ENCODE results near the gene SMURF2.

SMURF2 gene

GRCh38 chr17:64497565-64498035, 164.5 kb downstream of the SMURF2 start:
- DNase-seq (ENCODE audit: low spot score), result no peak
- Histone ChIP-seq H3K4me3 (peak overlapping the region; percentile 84), H3K27ac (peak overlapping the region; percentile 39 to 88)
- peak; percentile 8 for TF ChIP-seq CTCF (IDR thresholded peaks at IDR 0.05)

GRCh38 chr17:64496786-64497564, 165.1 kb downstream of the SMURF2 start, which contains the start of gene POLG2:
Gene POLG2, minus strand, starts transcription at chr17:64497054. Its CDS starts 86 bp downstream, at chr17:64496968.
- peak; percentile 92 for DNase-seq (ENCODE audit: low spot score)
- Histone ChIP-seq H3K4me3 (peak within 1 kb of the TSS; percentile 84), H3K27ac (peak within 1 kb of the TSS; percentile 39 to 88)
- TF ChIP-seq CTCF (IDR thresholded peaks at IDR 0.05), result peak; percentile 14

DNA sequence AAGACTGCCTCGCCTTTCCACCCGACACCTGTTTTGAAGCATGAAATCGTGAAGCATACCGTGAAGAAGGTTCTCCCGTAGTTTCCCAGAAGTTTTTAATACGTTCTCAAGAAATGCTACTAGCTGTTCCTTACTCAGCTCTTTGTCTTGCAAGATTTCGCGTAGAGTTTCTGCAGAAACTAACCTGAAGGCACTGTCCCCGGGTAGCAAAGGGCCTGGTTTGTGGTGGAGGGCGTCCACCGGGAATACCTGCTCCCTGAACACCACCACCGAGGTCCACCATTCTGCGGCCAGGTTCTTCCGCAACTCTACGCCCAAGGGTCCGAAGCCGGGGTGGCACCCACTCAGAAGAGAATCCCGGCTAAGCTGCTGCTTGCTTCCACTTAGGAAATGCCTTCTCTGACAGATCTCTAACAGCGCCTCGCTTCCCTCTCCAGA, 165.7 kb downstream of the SMURF2 start:
- Histone ChIP-seq H3K27ac (peak overlapping the region; percentile 39 to 88), H3K4me3 (peak overlapping the region; percentile 84)
- peak; percentile 80 for DNase-seq (ENCODE audit: low spot score)
- TF ChIP-seq CTCF (IDR thresholded peaks at IDR 0.05), result no peak

All from coronary artery (tissue), 2 donors.